GM19035 (cell line): Measurements from ENCODE around the gene UBXN6.

Experiments used
- ATAC-seq: cut with Tn5 transposase; IDR thresholded peaks from one replicate; pipeline ENCODE4 v1.9.1; 2021; ENCODE audit not compliant: unreplicated experiment

The UBXN6 gene

DNA sequence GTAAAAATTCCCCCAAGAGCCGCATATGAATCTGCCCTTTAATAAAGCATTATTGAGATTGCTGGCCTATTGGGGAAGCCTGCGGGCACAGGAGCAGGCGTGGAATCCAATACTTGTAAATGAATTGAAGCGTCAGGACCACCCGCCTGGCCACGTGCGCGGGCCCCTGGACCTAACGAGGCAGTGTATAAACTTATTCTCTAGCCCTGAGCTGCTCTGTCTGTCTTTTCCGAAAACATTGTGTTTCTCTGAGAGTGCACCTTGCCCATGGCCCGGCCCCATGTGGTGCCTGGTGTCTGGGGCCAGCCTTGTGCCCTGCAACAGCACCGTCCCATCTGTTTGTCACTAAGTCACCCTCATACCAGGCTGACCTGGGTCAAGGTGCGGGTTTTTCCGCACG lies 14.4 kb downstream of the UBXN6 start:
- no peak for ATAC-seq

DNA sequence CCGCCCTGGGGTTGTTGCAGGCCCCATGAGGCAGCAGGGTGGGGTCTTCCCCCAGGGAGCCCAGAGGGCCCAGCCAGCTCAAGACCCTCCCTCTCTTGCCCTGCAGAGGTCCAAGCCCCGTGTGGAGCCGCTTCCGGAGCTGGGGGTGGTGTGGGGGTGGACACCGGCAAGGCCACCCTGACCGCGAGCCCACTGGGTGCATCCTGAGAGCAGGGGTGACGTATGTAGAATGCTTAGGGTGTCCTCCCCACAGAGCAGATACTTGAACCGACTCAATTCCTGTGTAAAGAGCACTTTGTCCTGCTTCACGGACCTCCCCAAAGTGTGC lies 14.8 kb downstream of the UBXN6 start:
- ATAC-seq, result no peak

DNA sequence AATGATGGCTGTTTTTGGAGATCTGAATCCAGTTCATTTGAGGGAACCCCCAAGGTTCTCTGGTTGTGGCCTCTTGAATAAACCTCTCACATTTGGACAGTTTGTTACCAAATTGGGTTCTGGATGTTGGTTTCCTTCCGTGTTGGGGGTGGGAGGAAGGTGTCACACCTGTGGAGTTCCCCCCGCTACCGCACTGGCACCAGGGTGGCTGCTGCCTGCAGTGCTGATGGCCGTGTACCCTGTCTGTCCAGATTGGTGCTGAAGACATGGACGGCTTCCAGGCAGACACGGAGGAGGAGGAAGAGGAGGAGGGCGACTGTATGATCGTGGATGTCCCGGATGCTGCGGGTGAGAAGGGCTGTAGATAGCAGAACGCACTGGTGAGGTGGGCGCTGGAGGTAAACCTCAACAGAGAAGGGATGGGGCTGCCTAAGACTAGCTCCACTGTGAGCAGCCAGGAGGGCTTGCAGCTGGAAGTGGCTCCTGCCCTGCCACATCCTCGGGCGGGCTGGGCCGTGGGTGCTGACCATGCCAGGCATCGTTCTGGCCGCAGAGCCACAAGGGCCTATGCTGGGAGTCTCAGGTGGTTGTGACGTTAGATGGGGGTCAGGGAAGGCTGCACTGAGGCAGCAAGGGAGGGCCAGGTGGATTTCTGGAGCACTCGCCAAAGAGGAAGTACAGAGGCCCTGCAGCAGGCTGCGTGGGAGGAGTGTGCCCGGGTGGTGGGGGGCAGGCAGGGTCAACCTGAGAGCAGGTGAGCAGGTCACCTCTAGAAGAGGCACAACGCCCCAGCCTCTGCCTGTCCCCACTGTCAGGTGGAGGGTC lies 15.4 kb downstream of the UBXN6 start:
- ATAC-seq, result no peak

DNA sequence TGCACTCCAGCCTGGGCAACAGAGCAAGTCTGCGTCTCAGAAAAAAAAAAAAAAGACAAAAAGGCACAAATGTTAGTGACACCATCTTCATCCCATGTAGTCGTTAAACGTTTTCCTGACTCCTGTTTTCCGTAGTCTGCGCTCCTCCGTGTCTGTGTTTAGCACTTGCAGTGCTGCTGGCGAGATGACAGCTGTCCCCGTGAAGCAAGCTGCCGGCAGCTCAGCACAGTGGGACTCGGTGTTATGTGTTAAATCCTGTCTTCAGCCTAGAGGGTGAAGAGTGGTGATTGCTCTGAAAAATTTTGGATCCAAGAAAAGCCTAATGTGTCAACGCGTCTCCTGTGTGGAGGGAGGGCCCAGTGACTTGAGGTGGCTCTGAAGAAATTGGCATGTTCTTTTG lies 18.4 kb downstream of the UBXN6 start:
- ATAC-seq, result no peak

DNA sequence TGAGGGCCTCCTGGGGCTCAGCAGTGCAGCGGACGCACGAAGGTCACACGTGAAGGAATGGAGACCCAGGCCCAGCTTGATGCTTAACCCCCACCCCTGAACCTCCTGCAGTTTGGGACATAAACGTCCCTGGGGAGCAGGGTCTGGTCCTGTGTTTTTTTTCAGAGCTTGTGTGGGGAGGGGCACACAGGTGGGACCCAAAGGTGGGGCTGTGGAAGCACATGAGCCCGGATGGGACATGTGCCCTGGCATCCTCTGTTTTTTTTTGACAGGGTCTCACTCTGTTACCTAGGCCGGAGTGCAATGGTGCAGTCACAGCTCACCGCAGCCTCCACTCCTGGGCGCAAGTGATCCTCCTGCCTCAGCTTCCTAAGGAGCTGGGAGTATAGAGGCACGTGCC lies 20.5 kb downstream of the UBXN6 start:
- no peak for ATAC-seq

DNA sequence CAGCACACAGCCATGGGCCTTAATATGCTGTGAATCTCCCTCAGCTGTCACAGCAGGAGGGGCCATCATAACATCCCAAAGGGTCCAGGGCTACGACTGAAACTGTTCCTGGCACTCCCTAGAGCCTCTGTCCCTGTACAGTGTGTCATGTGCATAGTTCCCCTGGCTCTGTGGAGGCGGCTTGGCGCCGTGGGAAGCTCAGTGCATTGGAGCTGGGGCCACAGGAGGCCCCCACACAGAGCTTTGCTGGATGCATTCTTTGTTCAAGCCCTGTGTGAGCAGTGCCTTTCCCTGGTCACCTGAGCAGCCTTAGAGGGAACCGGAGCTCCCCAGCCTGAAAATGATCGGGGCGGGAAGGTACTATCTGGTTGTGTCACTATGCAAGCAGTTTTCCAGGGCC lies 21.4 kb downstream of the UBXN6 start:
- ATAC-seq, result no peak

DNA sequence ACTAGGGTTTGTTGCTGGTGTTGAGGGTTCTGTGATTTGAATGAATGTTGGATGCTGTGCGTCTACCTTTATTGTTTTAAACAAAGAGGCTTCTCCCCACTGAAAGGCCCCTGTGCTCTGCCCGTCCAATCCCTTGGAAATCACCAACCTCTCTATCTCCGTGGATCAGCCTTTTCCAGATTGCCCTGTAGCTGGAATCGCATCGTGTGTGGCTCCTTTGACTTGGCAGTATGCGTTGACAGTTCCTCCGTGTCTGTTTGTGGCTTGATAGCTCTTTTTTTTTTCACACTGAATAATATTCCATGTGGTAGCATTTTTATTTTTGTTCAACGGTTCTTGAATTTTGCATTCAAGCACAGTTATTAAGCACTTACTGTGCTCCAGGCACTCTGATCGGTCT lies 23.2 kb downstream of the UBXN6 start:
- no peak for ATAC-seq

DNA sequence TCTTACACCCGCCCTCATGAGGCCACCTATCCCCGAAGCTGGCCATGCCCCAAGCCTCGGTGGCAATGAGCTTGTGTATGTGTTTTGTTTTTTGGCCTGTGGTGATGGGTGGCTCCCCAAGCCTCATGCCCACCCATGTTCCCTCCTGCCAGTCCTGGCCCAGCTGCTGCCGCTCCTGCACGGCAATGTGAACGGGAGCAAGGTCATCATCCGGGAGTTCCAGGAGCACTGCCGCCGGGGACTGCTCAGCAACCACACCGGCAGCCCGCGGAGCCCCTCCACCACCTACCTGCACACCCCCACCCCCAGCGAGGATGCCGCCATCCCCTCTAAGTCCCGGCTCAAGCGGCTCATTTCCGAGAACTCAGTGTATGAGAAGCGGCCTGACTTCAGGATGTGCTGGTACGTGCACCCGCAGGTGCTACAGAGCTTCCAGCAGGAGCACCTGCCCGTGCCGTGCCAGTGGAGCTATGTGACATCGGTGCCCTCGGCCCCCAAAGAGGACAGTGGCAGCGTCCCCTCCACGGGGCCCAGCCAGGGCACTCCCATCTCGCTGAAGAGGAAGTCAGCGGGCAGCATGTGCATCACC lies 24.6 kb downstream of the UBXN6 start:
- no peak for ATAC-seq

DNA sequence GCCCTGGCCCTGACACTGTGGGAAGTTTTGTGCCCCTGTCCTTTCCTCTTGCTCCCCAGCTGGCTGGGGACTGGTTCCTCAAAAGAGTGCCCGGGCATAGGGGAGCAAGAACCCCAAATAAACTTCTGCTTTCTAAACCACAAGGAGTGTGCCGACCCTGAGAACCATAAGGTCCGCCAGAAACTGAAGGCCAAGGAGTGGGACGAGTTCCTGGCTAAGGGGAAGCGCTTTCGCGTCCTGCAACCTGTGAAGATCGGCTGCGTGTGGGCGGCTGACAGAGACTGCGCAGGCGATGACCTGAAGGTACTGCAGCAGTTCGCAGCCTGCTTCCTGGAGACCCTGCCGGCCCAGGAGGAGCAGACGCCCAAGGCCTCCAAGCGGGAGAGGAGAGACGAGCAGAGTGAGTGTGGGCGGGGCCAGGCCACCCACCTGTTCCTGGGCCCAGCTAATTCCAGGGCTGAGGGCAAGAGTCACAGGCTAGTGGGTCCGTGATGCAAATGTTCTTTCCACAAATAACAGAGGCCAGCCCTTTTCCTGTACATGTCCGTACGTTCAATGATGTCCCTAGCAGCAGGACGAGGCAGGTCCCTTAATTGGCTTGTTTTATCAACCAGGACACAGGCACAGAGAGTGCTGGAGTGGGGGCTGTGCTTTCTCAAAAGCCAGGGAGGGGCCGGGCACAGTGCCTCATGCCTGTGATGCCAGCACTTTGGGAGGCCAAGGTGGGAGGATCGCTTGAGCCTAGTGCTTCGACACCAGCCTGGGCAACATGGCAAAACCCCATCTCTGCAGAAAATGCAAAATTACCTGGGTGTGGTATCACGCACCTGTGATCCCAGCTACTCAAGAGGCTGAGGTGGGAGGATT lies 25.6 kb downstream of the UBXN6 start:
- no peak for ATAC-seq

DNA sequence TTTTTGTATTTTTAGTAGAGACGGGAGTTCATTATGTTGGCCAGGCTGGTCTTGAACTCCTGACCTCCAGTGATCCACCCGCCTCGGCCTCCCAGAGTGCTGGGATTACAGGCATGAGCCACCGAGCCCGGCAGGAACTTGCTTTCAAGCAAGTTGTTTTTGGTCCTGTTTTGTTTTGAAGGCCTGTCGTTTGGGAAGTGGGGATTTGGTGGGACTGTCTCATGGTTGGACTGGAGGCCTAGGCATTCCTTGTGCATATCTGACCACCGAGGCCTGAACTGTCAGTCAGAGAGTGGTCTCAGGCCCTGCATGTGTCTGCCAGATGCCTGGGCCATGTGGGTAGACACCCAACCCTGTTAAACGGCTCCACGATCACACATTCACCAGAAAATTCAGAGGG lies 26.3 kb downstream of the UBXN6 start:
- no peak for ATAC-seq

DNA sequence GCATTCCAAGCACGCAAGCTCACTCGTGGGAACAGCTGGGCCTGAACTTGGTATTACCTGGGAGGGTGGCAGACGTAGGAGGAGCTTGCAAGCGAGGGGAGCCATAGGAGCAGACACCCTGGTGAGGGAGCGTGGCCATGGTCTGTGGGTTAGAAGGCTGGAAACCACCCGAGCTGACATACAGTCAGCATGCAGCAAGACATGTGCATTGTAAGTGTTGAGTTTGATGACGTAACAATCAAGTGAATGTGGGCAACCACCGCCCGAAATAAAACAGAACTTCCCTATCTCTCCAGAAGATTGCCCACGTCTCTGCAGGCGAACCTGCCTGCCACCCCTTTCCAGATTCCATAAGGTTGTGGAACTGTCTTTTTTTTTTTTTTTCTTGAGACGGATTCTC lies 26.8 kb downstream of the UBXN6 start:
- no peak for ATAC-seq

DNA sequence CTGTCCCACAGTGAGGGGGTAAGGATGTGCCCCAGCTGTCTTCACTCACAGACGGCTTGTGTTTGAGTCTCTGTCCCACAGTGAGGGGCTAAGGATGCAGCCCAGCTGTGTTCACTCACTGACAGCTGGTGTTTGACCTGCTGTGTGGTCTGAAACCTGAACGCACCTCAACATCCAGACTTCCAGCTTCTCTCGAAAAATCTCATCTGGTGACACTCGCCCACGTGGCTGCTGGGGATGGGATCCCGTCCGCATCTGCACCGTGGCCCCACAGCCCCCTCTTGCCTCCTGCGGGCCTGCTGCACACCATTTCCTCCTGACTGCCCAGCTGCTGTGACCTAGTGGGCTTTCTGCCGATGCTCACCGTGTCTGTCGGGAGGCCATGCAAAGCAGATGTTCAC lies 27.8 kb downstream of the UBXN6 start:
- no peak for ATAC-seq

DNA sequence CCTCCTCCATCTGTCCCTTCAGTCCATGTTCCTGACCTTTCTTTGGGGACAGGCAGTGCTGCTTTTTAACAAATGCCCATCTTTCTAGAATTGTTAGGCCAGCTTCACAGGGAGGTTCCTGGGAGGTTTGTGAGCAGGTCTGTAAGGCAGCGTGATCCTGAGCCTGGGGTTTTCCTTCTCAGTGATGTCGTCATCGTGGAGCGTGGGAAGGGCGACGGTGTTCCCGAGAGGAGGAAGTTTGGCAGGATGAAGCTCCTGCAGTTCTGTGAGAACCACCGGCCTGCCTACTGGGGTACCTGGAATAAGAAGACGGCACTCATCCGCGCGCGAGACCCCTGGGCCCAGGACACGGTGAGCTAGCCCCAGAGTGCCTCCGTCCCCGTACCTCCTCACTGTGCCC lies 28.3 kb downstream of the UBXN6 start:
- no peak for ATAC-seq

DNA sequence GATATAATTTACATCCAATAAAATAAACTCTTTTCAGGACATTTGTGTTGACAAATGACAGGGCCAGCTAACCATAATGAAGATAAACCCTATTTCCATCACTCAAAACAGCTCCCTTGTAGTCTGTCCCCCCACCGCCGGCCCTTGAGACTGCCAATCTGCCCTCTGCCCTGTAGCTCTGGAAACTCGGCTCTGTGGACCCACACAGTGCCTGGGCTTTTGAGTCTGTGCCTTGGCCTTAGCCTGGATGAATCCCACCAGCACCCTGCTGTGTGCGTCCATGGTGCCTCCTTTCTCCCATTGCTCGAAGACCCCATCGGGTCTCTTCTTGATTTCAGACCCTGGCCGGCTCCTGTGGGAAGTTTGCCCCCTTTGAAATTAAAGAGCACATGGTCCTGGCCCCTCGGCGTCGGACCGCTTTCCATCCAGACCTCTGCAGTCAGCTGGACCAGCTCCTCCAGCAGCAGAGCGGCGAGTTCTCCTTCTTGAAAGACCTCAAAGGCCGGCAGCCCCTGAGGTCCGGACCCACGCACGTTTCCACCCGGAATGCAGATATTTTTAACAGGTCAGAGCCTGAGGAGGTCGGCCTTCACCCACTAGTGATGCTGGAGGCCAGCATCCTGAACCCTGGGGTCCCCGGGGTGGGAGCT lies 29.1 kb downstream of the UBXN6 start:
- no peak for ATAC-seq

DNA sequence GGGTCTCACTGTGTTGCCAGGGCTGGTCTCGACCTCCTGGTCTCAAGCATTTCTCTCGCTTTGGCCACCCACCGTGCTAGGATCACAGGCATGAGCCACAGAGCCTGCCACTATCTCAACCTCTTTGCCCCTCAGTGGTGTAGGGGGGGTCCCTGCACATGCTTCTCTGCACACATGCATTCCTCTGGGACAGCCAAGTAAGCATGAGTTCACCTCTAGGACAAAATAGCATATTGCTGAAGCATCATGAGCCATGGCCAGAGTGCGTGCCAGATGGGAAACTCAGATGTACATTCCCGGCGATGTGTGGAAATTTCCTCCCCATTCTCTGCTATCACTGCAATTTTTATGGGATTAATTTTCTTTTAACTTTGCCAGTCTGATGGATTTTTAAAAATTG lies 32.1 kb downstream of the UBXN6 start:
- no peak for ATAC-seq

DNA sequence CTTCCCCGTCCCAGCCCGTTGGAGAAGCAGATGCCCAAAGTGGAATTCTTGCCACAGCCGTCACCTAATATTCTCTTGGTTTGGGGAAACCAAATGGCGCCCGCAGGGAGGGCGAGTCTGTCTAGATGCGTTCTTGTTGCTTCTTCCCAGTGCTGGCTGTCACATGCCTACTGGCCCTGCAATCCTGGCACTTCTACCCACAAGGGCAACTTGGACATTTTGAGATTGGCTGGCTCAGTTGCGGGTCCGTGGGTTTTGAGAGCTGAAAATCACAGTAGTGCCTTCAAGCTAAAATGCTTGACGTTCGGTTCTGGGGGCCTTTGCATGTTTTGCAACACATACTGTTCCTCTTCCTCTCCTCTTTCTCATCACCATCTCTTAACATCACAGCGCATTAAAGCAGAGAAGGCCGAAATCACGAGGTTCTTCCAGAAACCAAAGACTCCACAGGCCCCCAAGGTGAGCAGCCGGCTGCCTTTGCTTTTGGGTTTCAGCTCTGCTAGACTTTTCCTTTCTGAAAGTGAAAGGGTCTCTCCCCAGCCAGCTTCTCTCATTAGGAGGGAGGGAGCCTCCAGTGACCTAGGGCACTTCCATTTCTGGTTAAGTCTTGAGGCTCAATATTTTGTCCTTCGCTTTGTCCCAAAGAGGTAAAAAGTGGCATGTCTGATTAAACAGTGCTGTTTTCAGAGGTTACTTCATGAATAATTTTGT lies 34.0 kb downstream of the UBXN6 start:
- ATAC-seq, result no peak

DNA sequence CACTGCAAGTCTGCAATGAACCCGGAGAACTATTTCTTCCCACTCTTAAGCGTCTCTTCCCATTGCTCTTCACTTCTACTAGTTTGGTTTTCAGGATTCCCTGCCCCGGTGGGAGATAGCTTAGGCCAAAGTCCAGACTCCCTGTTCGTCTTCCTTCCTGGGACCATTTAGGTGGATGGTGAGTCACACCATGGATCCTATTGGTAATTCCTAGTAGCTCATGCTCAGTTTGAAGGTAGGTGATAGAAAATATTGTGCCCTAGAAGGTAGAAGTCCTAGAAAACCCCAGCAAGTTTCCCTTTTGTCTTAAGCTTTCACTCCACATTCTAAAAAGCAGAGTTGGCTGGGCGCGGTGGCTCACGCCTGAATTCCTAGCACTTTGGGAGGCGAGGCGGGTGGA lies 41.3 kb downstream of the UBXN6 start:
- no peak for ATAC-seq

DNA sequence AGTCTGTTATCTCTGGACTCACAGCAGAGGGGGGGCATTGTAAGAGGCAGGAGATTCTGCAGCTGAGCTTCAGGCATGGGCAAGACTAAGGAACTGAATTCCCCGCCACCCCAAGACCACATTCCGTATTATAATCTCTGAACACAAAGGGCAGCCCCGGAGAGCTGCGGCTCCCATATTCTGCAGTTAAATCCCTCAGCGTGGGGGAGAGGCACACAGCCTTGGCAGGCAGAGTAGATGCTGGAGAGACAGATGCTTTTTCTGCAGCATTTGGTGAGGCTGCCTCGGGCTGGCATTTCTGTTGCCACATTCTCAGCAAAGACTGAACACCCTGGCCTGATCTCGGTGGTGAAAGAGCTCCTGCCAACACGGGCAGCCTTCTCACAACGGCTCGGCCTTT lies 42.2 kb downstream of the UBXN6 start:
- no peak for ATAC-seq

DNA sequence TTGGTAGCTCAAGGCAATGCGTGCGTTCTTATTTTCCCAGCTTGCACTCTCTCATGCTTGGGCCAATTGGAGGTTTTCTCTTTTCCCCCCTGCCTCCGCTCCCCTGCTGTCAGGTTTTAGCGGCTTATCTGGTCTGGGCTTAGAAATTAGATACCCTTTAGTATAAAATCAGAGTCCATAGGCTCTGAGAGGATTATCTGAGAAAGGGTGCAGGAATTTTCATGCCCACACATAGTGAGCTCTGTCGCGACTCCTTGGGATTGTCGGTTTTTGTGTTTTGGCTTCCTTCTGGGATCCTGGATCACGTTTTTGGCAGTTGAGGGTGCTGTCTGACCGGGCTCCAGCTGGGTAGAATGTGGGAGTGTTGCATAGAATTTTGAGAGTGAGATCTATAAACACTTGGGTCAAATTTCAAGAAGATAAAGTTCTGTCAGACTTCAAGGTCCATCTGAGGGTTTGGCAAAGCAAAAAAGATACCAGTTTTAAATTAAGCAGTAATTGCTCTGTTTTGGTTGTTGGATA lies 42.7 kb downstream of the UBXN6 start:
- ATAC-seq, result no peak

DNA sequence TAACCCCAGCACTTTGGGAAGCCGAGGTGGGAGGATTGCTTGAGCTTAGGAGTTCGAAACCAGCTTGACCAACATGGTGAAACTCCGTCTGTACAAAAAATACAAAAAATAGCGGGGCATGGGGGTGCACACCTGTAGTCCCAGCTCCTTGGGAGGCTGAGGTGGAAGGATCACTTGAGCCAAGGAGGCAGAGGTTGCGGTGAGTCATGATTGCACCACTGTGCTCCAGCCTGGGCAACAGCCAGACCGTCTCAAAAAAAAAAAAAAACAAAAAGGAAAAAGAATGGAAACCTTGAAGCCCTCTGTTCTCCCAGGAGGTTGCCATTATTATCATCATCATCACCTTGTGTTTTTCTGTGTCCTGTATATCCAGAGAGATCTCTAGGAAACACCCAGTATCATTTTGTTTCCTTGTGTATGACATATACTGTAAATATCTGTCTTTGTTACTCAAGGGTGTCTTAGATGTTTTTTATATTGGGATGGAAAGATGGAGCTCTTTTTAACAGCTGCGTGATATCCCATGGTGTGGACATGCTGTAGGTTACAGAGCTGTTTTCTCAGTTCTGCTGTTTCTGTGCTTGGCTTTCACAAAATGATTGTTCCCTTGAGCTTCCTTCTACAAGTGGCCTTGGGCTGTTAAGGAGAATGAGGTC lies 43.3 kb downstream of the UBXN6 start:
- no peak for ATAC-seq
